PC-3 (cell line): ENCODE measurements around the gene RBM7.

Experiments
- EZH2 ChIP-seq: fragments of 300-600 bp; sonication (generic); IDR thresholded peaks from one replicate; pipeline ENCODE4 v1.6.1; 2017; ENCODE audit warnings: antibody characterized with exemption, mild to moderate bottlenecking, low read length; ENCODE audit not compliant: unreplicated experiment
- EZH2phosphoT487 ChIP-seq: fragments of 300-600 bp; sonication (generic); IDR thresholded peaks from 2 replicates; pipeline ENCODE4 v1.6.1; 2018; ENCODE audit warnings: mild to moderate bottlenecking, antibody characterized with exemption, low read length, borderline replicate concordance
- TF ChIP-seq, protein P1 (sequence below): fragments of 300-600 bp; sonication (generic); conservative IDR thresholded peaks from 2 replicates; pipeline ENCODE4 v1.5.1; 2017; ENCODE audit warnings: antibody characterized with exemption, low read depth, mild to moderate bottlenecking, low read length

DNA sequence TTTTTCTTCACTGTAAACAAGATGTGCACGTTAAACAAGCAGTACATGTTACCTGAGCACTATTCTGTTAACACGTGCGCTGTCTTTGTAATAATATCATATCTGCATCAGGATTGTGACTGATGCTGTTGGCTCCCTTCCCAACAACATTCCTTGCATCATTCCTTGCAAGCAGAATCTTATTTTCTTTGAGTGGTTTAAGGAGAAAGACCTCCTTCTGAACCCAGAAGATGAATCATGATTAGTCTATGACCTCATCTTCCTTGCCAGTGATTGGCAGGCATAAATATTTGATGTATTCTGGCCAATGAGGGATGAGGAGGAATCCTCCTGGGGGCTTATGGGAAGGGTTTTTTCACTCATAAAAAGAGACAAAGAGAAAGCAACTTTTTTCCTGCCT lies 46.4 kb upstream of the RBM7 start:
- TF ChIP-seq, protein P1, sequence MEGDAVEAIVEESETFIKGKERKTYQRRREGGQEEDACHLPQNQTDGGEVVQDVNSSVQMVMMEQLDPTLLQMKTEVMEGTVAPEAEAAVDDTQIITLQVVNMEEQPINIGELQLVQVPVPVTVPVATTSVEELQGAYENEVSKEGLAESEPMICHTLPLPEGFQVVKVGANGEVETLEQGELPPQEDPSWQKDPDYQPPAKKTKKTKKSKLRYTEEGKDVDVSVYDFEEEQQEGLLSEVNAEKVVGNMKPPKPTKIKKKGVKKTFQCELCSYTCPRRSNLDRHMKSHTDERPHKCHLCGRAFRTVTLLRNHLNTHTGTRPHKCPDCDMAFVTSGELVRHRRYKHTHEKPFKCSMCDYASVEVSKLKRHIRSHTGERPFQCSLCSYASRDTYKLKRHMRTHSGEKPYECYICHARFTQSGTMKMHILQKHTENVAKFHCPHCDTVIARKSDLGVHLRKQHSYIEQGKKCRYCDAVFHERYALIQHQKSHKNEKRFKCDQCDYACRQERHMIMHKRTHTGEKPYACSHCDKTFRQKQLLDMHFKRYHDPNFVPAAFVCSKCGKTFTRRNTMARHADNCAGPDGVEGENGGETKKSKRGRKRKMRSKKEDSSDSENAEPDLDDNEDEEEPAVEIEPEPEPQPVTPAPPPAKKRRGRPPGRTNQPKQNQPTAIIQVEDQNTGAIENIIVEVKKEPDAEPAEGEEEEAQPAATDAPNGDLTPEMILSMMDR = no peak
- TF ChIP-seq EZH2 (no peak), EZH2phosphoT487 (no peak)
